OCI-LY1 (cell line): ENCODE measurements around the gene DRC7.

Experiments used
- H2AFZ ChIP-seq: fragments of 200-600 bp; sonication (generic), shearing (Covaris generic); 2 replicates; pipeline ENCODE4 v1.6.0; 2014; ENCODE audit warnings: antibody characterized with exemption, mild to moderate bottlenecking, low read length
- H3F3A ChIP-seq: fragments of 200-600 bp; sonication (generic), shearing (Covaris generic); 2 replicates; pipeline ENCODE4 v1.6.0; 2014; ENCODE audit warnings: mild to moderate bottlenecking, antibody characterized with exemption, low read length, moderate library complexity; ENCODE audit not compliant: insufficient read depth
- H3K27ac ChIP-seq: fragments of 200-600 bp; sonication (generic); 2 replicates; pipeline ENCODE4 v1.5.1; 2014; ENCODE audit warnings: low read length, mixed run types, mild to moderate bottlenecking, low read depth; ENCODE audit not compliant: poor library complexity, severe bottlenecking
- H3K27me3 ChIP-seq: fragments of 200-600 bp; sonication (generic); 2 replicates; pipeline ENCODE4 v1.6.0; 2014; ENCODE audit warnings: antibody characterized with exemption, mild to moderate bottlenecking, low read length, moderate library complexity; ENCODE audit not compliant: insufficient read depth
- H3K36me3 ChIP-seq: fragments of 200-600 bp; sonication (generic); 2 replicates; pipeline ENCODE4 v1.6.1; 2014; ENCODE audit warnings: mild to moderate bottlenecking, antibody characterized with exemption, low read length, moderate library complexity, mixed read lengths; ENCODE audit not compliant: insufficient read depth
- H3K4me1 ChIP-seq: fragments of 200-600 bp; sonication (generic); 2 replicates; pipeline ENCODE4 v1.5.1; 2014; ENCODE audit warnings: mild to moderate bottlenecking, low read length, moderate library complexity; ENCODE audit not compliant: insufficient read depth, severe bottlenecking
- H3K4me2 ChIP-seq: fragments of 200-600 bp; sonication (generic), shearing (Covaris generic); 2 replicates; pipeline ENCODE4 v1.6.1; 2014; ENCODE audit warnings: low read length
- H3K4me3 ChIP-seq: fragments of 200-600 bp; sonication (generic); 2 replicates; pipeline ENCODE4 v1.5.1; 2014; ENCODE audit warnings: low read length, low read depth, mild to moderate bottlenecking, mixed read lengths; ENCODE audit not compliant: poor library complexity, severe bottlenecking
- H3K79me2 ChIP-seq: fragments of 200-600 bp; shearing (Covaris generic); 2 replicates; pipeline ENCODE4 v1.6.1; 2016; ENCODE audit warnings: mixed run types, low read length, mixed read lengths; ENCODE audit not compliant: insufficient read depth
- H3K9ac ChIP-seq: fragments of 200-600 bp; sonication (generic), shearing (Covaris generic); 2 replicates; pipeline ENCODE4 v1.6.1; 2014; ENCODE audit warnings: mild to moderate bottlenecking, low read length, mixed read lengths
- H3K9me2 ChIP-seq: fragments of 200-600 bp; sonication (generic), shearing (Covaris generic); 2 replicates; pipeline ENCODE4 v1.6.1; 2014; ENCODE audit warnings: low read depth, mild to moderate bottlenecking, low read length, mixed read lengths
- H3K9me3 ChIP-seq: fragments of 200-600 bp; shearing (Covaris generic); 2 replicates; pipeline ENCODE4 v1.6.1; 2014; ENCODE audit warnings: low read length, mixed read lengths
- H4K20me1 ChIP-seq: fragments of 200-600 bp; sonication (generic), shearing (Covaris generic); 2 replicates; pipeline ENCODE4 v1.6.0; 2016; ENCODE audit warnings: mild to moderate bottlenecking, low read length; ENCODE audit not compliant: insufficient read depth
- EZH2 ChIP-seq: fragments of 200-600 bp; sonication (generic), shearing (Covaris generic); IDR thresholded peaks from 2 replicates; pipeline ENCODE4 v1.8.0; 2017; ENCODE audit warnings: borderline replicate concordance, mixed run types, mild to moderate bottlenecking, antibody characterized with exemption, low read length, moderate library complexity, mixed read lengths
- TF ChIP-seq, protein P1 (sequence below): fragments of 200-600 bp; sonication (generic), shearing (Covaris generic); IDR thresholded peaks from 2 replicates; pipeline ENCODE4 v1.5.1; 2017; ENCODE audit warnings: mild to moderate bottlenecking, antibody characterized with exemption, low read length, moderate library complexity, mixed read lengths

The DRC7 gene

DNA sequence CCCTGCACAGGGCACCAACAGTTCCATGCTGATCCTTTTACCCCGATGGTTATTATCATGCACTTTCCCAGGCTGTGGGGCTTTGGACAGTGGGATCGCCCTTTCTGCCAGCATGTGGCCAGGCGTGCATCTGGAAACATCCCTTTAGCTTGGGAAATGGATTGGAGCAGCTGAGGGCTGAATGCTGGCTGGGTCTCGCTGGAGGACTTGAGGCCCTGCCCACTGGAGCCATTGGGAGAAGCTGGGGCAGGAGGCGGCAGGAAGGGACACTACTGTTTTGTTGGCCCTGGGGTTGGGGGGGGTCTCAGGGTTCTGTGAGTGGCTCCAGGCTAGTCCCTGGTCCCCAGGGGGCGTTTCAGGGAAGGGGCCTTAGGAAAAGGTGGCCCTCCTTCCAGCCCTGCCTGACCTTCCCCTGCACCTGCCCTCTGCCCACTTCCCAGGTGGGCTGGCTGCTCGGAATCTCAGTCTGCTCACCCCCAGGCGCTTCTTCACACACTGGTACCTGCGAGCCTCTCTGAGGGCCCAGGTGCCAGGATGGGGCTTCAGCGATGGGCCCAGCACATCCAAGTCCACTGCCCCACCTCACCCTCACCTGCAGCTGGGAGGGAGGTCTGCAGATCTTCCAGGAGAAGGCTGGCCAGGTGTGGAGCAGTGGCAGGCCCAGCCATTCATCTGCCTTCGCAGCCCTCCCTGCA lies 28.1 kb upstream of the DRC7 start:
- H3K9ac ChIP-seq = no peak overlapping the region
- H3K4me2 ChIP-seq = no peak overlapping the region
- H3K4me1 ChIP-seq = no peaks in the 10 kb centered on the region
- H3K9me2 ChIP-seq = no peaks in the 10 kb centered on the region
- no peaks in the 10 kb centered on the region for H3K36me3 ChIP-seq
- no peak overlapping the region for H3K27ac ChIP-seq
- TF ChIP-seq, protein P1, sequence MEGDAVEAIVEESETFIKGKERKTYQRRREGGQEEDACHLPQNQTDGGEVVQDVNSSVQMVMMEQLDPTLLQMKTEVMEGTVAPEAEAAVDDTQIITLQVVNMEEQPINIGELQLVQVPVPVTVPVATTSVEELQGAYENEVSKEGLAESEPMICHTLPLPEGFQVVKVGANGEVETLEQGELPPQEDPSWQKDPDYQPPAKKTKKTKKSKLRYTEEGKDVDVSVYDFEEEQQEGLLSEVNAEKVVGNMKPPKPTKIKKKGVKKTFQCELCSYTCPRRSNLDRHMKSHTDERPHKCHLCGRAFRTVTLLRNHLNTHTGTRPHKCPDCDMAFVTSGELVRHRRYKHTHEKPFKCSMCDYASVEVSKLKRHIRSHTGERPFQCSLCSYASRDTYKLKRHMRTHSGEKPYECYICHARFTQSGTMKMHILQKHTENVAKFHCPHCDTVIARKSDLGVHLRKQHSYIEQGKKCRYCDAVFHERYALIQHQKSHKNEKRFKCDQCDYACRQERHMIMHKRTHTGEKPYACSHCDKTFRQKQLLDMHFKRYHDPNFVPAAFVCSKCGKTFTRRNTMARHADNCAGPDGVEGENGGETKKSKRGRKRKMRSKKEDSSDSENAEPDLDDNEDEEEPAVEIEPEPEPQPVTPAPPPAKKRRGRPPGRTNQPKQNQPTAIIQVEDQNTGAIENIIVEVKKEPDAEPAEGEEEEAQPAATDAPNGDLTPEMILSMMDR = no peak
- no peak for TF ChIP-seq EZH2
- no peaks in the 10 kb centered on the region for H4K20me1 ChIP-seq
- H3K9me3 ChIP-seq = no peaks in the 10 kb centered on the region
- no peaks in the 10 kb centered on the region for H3F3A ChIP-seq
- H3K27me3 ChIP-seq = no peaks in the 10 kb centered on the region
- H3K79me2 ChIP-seq = no peaks in the 10 kb centered on the region
- H2AFZ ChIP-seq = no peak overlapping the region
- no peak overlapping the region for H3K4me3 ChIP-seq

DNA sequence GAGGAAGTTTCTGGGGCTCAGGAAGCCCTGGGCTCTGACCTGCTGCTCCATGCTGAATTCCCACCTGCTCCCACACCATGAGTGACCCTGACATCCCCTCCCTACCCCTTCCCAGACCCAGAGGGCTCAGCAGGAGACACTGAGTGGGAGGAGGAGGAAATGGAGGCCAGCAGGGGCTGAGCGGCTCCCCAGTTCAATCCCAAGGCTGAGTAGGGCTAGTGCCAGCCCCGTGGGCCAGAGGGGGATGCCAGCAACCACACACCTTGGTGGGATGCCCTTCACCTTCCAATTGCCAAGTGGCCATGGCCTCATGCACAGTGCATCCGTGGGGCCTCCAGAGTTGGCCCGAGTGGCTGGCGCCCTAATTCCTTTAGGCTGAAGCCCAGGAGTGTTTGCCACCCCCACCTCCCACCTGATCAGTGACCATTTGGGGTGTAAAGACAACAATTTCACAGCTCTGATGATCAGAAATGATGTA lies 27.5 kb upstream of the DRC7 start:
- H2AFZ ChIP-seq = no peak overlapping the region
- H3K27ac ChIP-seq = no peak overlapping the region
- no peak for TF ChIP-seq EZH2
- TF ChIP-seq, protein P1 = no peak
- no peak overlapping the region for H3K9ac ChIP-seq
- no peak overlapping the region for H3K4me2 ChIP-seq
- H3K4me1 ChIP-seq = no peaks in the 10 kb centered on the region
- H4K20me1 ChIP-seq = no peaks in the 10 kb centered on the region
- H3K36me3 ChIP-seq = no peaks in the 10 kb centered on the region
- no peaks in the 10 kb centered on the region for H3K27me3 ChIP-seq
- no peaks in the 10 kb centered on the region for H3K9me3 ChIP-seq
- no peaks in the 10 kb centered on the region for H3K9me2 ChIP-seq
- H3K79me2 ChIP-seq = no peaks in the 10 kb centered on the region
- H3K4me3 ChIP-seq = no peak overlapping the region
- H3F3A ChIP-seq = no peaks in the 10 kb centered on the region

DNA sequence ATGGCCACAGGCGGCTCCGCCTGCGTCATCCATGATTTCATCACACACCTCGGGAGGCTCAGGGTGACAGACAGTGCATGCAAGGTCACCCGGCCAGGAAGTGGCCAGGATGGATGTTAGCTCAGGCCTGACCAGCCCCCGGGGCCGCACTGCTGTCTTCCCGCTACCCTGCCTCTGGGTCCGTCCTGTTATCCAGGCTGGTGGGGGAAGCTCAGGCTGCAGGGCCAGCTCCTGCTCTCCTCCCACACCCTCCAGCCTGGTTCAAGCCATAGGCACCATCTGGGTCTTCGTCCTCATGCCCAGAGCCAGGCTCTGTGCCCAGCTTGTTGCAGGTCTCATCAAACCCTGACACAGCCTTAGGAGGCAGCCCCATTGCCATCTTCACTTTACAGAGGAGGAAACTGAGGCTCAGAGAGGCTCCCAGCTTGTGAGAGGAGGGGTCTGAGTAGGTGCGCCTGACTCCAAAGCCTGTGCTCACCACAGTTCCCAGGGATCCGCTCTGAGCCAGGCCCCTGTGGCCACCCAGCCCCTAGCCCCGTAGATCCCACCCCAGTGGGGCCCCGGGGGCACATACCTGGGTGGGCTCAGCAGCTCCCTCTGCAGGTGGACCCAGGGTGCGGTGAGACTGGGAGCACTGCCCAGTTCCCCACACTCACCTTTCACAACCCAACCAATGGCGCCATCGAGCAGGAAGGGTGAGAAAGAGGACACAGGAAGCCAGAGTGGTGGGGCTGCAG lies 26.9 kb upstream of the DRC7 start:
- Histone ChIP-seq H3K9ac (no peak overlapping the region), H3K4me3 (no peak overlapping the region), H4K20me1 (no peaks in the 10 kb centered on the region), H3K27me3 (no peaks in the 10 kb centered on the region), H3K79me2 (no peaks in the 10 kb centered on the region), H2AFZ (no peak overlapping the region), H3K9me3 (no peaks in the 10 kb centered on the region), H3K4me2 (no peak overlapping the region), H3K36me3 (no peaks in the 10 kb centered on the region), H3K9me2 (no peaks in the 10 kb centered on the region), H3F3A (no peaks in the 10 kb centered on the region), H3K4me1 (no peaks in the 10 kb centered on the region), H3K27ac (no peak overlapping the region)
- no peak for TF ChIP-seq EZH2
- TF ChIP-seq, protein P1 = peak; percentile 32; the same call in 1 of the 2 replicates
